Naive thymus-derived CD8-positive, alpha-beta T cell (primary cell): ENCODE data around the gene NBEAL1. TPM values are rescaled to one million over a fixed set of nuclear protein-coding genes. Genes with fewer than 3 reads are reported as not detected.
"Not testable (repeated sequence)": the region's sequence is repeated elsewhere in the genome, so short reads cannot be mapped to it uniquely, and the experiment has no call there.

ENCODE experiments used
- ATAC-seq, 2 donors: fragments of 150-1000 bp; cut with Tn5 transposase in 1 of 2; sonication (Bioruptor Pico), chemical (Tn5 transposase) in 1 of 2; 1 replicate in 1 of 2; 2 replicates in 1 of 2; pipeline ENCODE4 v1.10.0; 2021; ENCODE audit warnings: mild to moderate bottlenecking in 2 of 2, moderate library complexity in 2 of 2
- POLR2A ChIA-PET: fragments of 350-600 bp; sonication (Branson Sonifier 250); formaldehyde crosslinking; loops from one replicate; lab custom pipeline; 2021; ENCODE audit warnings: antibody characterized with exemption; lab: Charles Lee
- DNase-seq, 10 donors: peaks; one replicate each; pipeline versions ENCODE4 v3.0.0 to v3.0.0-alpha.2; 2020 to 2022
- H3K27ac Mint-ChIP-seq, 10 donors: one replicate each; pipeline ENCODE4 v1.8.0; 2020 to 2022; ENCODE audit warnings: mild to moderate bottlenecking in 10 of 10, mixed read lengths in 10 of 10, moderate library complexity in 4 of 10, inconsistent platforms in 1 of 10
- H3K27me3 Mint-ChIP-seq, 5 donors: one replicate each; pipeline ENCODE4 v1.8.0; 2021 to 2022; ENCODE audit warnings: mixed read lengths in 5 of 5
- H3K36me3 Mint-ChIP-seq, 3 donors: one replicate each; pipeline ENCODE4 v1.8.0; 2020 to 2022; ENCODE audit warnings: mixed read lengths in 3 of 3, mild to moderate bottlenecking in 2 of 3, inconsistent platforms in 1 of 3
- H3K4me1 Mint-ChIP-seq, 4 donors: one replicate each; pipeline ENCODE4 v1.8.0; 2021 to 2022; ENCODE audit warnings: mixed read lengths in 4 of 4
- H3K4me3 Mint-ChIP-seq, 10 donors: one replicate each; pipeline ENCODE4 v1.8.0; 2020 to 2022; ENCODE audit warnings: mild to moderate bottlenecking in 10 of 10, mixed read lengths in 10 of 10, moderate library complexity in 6 of 10, inconsistent platforms in 1 of 10
- H3K9me3 Mint-ChIP-seq, 9 donors: one replicate each; pipeline ENCODE4 v1.8.0; 2020 to 2022; ENCODE audit warnings: mixed read lengths in 9 of 9, mild to moderate bottlenecking in 3 of 9, inconsistent platforms in 1 of 9, moderate library complexity in 1 of 9
- polyA plus RNA-seq, 3 donors: library from polyadenylated mRNA; unstranded; fragments of 300-500 nt; fragmentation: Illumina TruSeq; gene quantifications; one replicate each; pipeline ENCODE4 v1.2.3, GENCODE V29; 2021
- total RNA-seq, 8 experiments: library from RNA in 2 of 8; stranded (reverse) in 2 of 8; gene quantifications; one replicate each; pipeline ENCODE4 v1.2.3 and lab custom pipeline; 2021 to 2026

NBEAL1 gene
- total and polyA plus RNA-seq, 5 experiments from 2014 or later = 7.5 to 18.4 (median 8.6) TPM

DNA sequence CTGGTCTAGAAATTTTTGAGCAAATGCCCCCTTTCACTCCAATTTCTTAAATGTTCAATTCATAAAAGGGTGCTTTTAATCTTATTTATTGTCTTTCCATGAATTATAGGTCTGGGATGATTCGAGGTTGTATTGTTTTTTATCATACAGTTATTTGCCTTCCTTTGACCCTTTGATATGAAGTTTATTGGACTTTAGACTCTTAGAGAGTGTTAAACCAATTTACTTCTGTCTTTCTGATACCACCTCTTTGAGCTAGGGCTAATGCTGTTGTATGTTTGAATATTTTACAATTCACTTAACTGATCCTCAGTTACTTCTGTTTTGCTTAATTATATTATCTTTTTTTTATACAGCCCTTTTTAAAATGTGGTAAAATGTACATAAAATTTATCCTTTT is 134.5 kb downstream of the NBEAL1 start:
- POLR2A ChIA-PET = no interaction called here
- no peak for DNase-seq
- Mint-ChIP-seq H3K36me3 (peaks cover 11 to 35% (median 27%) of the 10 kb centered on the region in 3 donors), H3K4me1 (no peaks in the 10 kb centered on the region), H3K9me3 (no peaks in the 10 kb centered on the region), H3K4me3 (no peak overlapping the region), H3K27ac (no peak overlapping the region), H3K27me3 (no peaks in the 10 kb centered on the region)
- ATAC-seq = no peak

DNA sequence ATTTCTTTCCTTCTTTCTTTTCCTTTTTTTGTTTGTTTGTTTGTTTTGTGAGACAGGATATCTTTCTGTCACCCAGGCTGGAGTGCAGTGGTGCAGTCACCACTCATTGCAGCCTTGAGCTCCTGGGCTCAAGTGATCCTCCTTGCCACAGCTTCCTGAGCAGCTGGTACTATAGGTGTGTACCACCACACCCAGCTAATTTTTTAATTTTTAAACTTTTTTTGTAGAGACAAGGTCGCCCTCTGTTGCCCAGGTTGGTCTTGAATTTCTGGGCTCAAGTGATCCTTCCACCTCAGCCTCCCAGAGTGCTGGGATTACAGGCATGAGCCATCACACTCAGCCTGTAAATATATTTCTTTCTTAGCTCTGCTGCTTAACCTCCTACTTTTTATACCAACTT is 140.7 kb downstream of the NBEAL1 start:
- H3K4me3 Mint-ChIP-seq = no peak overlapping the region
- H3K27me3 Mint-ChIP-seq = no peaks in the 10 kb centered on the region
- H3K9me3 Mint-ChIP-seq = no peaks in the 10 kb centered on the region
- no peak overlapping the region for H3K27ac Mint-ChIP-seq
- POLR2A ChIA-PET = interaction anchor here (0.7 kb wide), 1 partner anchor 1478 kb away, joined by 4 read pairs; no protein-coding TSS in a partner anchor
- peak in 1 of 2 donors; percentile 40 for ATAC-seq
- DNase-seq = peak in 2 of 10 donors; percentile 11 to 15
- peaks cover 2 to 10% (median 6%) of the 10 kb centered on the region in 4 donors for H3K4me1 Mint-ChIP-seq
- peaks cover 0 to 26% (median 12%) of the 10 kb centered on the region in 3 donors for H3K36me3 Mint-ChIP-seq

DNA sequence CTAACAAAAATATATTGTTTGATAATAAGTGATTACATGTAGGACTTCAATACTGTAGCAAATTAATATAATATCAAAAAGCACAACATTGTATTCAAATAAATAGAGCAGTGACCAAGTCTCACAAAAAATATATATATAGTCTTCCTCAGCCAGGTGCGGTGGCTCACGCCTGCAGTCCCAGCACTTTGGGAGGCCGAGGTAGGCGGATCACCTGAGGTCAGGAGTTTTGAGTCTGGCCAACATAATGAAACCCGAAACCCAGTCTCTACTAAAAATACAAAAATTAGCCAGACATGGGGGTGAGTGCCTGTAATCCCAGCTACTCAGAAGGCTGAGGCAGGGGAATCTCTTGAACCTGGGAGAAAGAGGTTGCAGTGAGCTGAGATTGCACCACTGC is 148.0 kb downstream of the NBEAL1 start:
- H3K4me1 Mint-ChIP-seq, DNase-seq, POLR2A ChIA-PET, H3K4me3 Mint-ChIP-seq, ATAC-seq, H3K27me3 Mint-ChIP-seq, H3K9me3 Mint-ChIP-seq: not testable (repeated sequence)
- H3K27ac Mint-ChIP-seq = peak overlapping the region in 1 of 10 donors; percentile 18
- H3K36me3 Mint-ChIP-seq = peaks cover 6 to 31% (median 22%) of the 10 kb centered on the region in 3 donors

DNA sequence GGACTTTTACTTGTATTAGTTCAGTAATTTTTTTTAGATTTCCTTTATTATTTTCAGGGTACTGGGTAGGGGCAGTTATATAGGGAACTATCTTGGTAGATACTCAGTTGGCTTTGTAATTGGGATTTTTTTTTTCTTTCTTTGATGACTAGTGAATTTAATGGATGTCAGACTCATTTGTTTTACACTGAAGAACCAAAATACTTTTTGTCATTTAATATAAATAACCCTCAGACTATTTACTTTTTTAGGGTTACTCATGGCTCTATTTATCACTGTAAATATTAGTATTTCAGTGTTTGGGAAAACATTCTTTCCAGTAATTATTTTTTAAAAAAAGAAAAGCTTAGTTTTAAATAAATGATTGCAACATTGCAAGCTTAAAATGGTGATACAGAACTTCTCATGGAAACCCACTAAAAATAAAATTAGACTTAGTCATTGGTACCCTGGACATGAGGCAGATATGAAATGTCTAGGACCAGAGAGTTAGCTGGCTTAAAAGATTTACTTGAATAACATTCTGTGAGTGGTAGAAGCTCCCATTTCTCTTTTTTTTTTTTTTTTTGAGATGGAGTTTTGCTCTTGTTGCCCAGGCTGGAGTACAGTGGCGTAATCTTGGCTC is 149.7 kb downstream of the NBEAL1 start:
- Mint-ChIP-seq H3K9me3 (peaks cover 0 to 4% (median 2%) of the 10 kb centered on the region in 9 donors), H3K27ac (no peak overlapping the region), H3K27me3 (no peaks in the 10 kb centered on the region), H3K4me3 (no peak overlapping the region), H3K36me3 (peaks cover 9 to 29% (median 26%) of the 10 kb centered on the region in 3 donors), H3K4me1 (no peaks in the 10 kb centered on the region)
- POLR2A ChIA-PET = no interaction called here
- ATAC-seq (no peak), DNase-seq (no peak)

DNA sequence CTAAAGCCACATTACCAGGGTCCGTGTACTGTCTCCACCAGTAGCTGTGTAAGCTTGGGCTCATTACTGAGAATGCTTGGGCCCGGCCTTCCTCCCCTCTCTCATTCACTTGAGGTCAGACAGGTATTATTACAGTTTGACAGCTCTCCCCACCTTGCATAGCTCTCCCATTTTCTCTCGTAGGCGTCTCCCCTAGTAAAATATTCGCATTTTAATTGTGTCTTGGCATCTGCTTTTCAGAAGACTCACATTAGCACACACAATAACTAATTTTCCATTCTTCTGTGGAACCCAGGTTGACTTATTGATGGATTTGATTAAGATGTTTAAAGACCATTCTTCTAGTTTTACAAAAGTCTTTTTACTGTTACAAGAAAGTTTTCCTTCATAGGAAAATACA is 153.1 kb downstream of the NBEAL1 start:
- H3K27me3 Mint-ChIP-seq = no peaks in the 10 kb centered on the region
- no peaks in the 10 kb centered on the region for H3K4me1 Mint-ChIP-seq
- H3K36me3 Mint-ChIP-seq = peaks cover 9 to 36% (median 23%) of the 10 kb centered on the region in 3 donors
- H3K9me3 Mint-ChIP-seq = peaks cover 0 to 4% (median 2%) of the 10 kb centered on the region in 9 donors
- ATAC-seq (no peak), DNase-seq (no peak)
- POLR2A ChIA-PET = no interaction called here
- H3K27ac Mint-ChIP-seq = no peak overlapping the region
- H3K4me3 Mint-ChIP-seq = no peak overlapping the region

GRCh38 chr2:203170502-203170901 is 155.8 kb downstream of the NBEAL1 start:
- no peaks in the 10 kb centered on the region for H3K4me1 Mint-ChIP-seq
- H3K27ac Mint-ChIP-seq = no peak overlapping the region
- H3K4me3 Mint-ChIP-seq = no peak overlapping the region
- peaks cover 4 to 41% (median 25%) of the 10 kb centered on the region in 3 donors for H3K36me3 Mint-ChIP-seq
- no peaks in the 10 kb centered on the region for H3K9me3 Mint-ChIP-seq
- ATAC-seq = no peak
- no peak for DNase-seq
- POLR2A ChIA-PET = no interaction called here
- H3K27me3 Mint-ChIP-seq = no peaks in the 10 kb centered on the region

- Mint-ChIP-seq H3K4me1 (no peaks in the 10 kb centered on the region), H3K36me3 (peaks cover 0 to 40% (median 20%) of the 10 kb centered on the region in 3 donors), H3K4me3 (no peak overlapping the region), H3K27me3 (no peaks in the 10 kb centered on the region), H3K9me3 (no peaks in the 10 kb centered on the region), H3K27ac (no peak overlapping the region)
- ATAC-seq (no peak), DNase-seq (no peak)
- POLR2A ChIA-PET = no interaction called here
Observed at GRCh38 chr2:203175371-203175770, 160.7 kb downstream of the NBEAL1 start.

GRCh38 chr2:203177361-203177760 is 162.7 kb downstream of the NBEAL1 start:
- no peaks in the 10 kb centered on the region for H3K9me3 Mint-ChIP-seq
- no peak for DNase-seq
- H3K27me3 Mint-ChIP-seq = no peaks in the 10 kb centered on the region
- no peak overlapping the region for H3K27ac Mint-ChIP-seq
- POLR2A ChIA-PET = no interaction called here
- H3K4me1 Mint-ChIP-seq = no peaks in the 10 kb centered on the region
- no peak for ATAC-seq
- H3K36me3 Mint-ChIP-seq = peaks cover 0 to 40% (median 24%) of the 10 kb centered on the region in 3 donors
- H3K4me3 Mint-ChIP-seq = no peak overlapping the region

GRCh38 chr2:203185864-203186263 is 171.2 kb downstream of the NBEAL1 start:
- no peak for ATAC-seq
- H3K4me1 Mint-ChIP-seq = no peaks in the 10 kb centered on the region
- peaks cover 12 to 36% (median 19%) of the 10 kb centered on the region in 3 donors for H3K36me3 Mint-ChIP-seq
- no peak for DNase-seq
- POLR2A ChIA-PET = no interaction called here
- no peak overlapping the region for H3K4me3 Mint-ChIP-seq
- peaks cover 0 to 1% (median 0%) of the 10 kb centered on the region in 9 donors for H3K9me3 Mint-ChIP-seq
- no peak overlapping the region for H3K27ac Mint-ChIP-seq
- no peaks in the 10 kb centered on the region for H3K27me3 Mint-ChIP-seq

GRCh38 chr2:203190547-203190946 is 175.9 kb downstream of the NBEAL1 start:
- H3K27me3 Mint-ChIP-seq, POLR2A ChIA-PET, H3K4me1 Mint-ChIP-seq, H3K27ac Mint-ChIP-seq, H3K9me3 Mint-ChIP-seq, DNase-seq, H3K4me3 Mint-ChIP-seq, ATAC-seq: not testable (repeated sequence)
- peaks cover 12 to 52% (median 28%) of the 10 kb centered on the region in 3 donors for H3K36me3 Mint-ChIP-seq

- H3K9me3 Mint-ChIP-seq, H3K27ac Mint-ChIP-seq, DNase-seq, H3K27me3 Mint-ChIP-seq, POLR2A ChIA-PET, ATAC-seq, H3K4me1 Mint-ChIP-seq, H3K4me3 Mint-ChIP-seq: not testable (repeated sequence)
- peaks cover 12 to 49% (median 25%) of the 10 kb centered on the region in 3 donors for H3K36me3 Mint-ChIP-seq
Observed at GRCh38 chr2:203191026-203191425, 176.4 kb downstream of the NBEAL1 start.

DNA sequence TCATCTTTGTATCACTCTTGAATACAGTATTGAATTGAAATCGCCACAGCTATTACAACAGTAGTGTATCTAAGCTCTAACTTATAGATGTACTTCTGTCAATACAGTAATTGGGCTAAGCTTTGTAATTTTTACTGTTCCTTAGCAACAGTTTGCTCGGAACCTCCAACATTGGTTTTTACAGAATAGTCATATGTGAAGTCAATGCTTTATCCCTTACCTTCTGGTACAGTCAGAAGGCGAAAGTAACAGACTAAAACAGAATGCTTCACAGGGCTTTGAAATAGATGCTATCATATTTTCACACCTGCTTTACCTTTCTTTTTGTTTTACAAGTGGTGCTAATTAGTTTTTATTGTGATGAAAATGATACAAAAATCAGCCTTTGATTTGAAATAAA is 177.3 kb downstream of the NBEAL1 start:
- peaks cover 0 to 1% (median 0%) of the 10 kb centered on the region in 9 donors for H3K9me3 Mint-ChIP-seq
- POLR2A ChIA-PET = interaction anchor here (0.6 kb wide), 1 partner anchor 239 kb away, joined by 3 read pairs; no protein-coding TSS in a partner anchor
- H3K27me3 Mint-ChIP-seq = no peaks in the 10 kb centered on the region
- ATAC-seq (no peak), DNase-seq (no peak)
- H3K4me3 Mint-ChIP-seq = no peak overlapping the region
- no peak overlapping the region for H3K27ac Mint-ChIP-seq
- H3K4me1 Mint-ChIP-seq = no peaks in the 10 kb centered on the region
- peaks cover 12 to 45% (median 25%) of the 10 kb centered on the region in 3 donors for H3K36me3 Mint-ChIP-seq

- Mint-ChIP-seq H3K27me3 (no peaks in the 10 kb centered on the region), H3K27ac (no peak overlapping the region), H3K4me3 (no peak overlapping the region), H3K4me1 (no peaks in the 10 kb centered on the region), H3K36me3 (peaks cover 2 to 44% (median 22%) of the 10 kb centered on the region in 3 donors), H3K9me3 (no peaks in the 10 kb centered on the region)
- ATAC-seq = no peak
- POLR2A ChIA-PET = interaction anchor here (0.6 kb wide), 1 partner anchor 734 kb away, joined by 3 read pairs; no protein-coding TSS in a partner anchor
- no peak for DNase-seq
Observed at GRCh38 chr2:203195331-203196036, 180.8 kb downstream of the NBEAL1 start.
